ENCODE data around the gene HNRNPA1L2. TPM values are rescaled to one million over a fixed set of nuclear protein-coding genes. Genes with fewer than 3 reads are reported as not detected.

The HNRNPA1L2 gene
- total and polyA plus RNA-seq, 2 experiments from 2014 or later: 3.6 to 9.4 TPM

DNA sequence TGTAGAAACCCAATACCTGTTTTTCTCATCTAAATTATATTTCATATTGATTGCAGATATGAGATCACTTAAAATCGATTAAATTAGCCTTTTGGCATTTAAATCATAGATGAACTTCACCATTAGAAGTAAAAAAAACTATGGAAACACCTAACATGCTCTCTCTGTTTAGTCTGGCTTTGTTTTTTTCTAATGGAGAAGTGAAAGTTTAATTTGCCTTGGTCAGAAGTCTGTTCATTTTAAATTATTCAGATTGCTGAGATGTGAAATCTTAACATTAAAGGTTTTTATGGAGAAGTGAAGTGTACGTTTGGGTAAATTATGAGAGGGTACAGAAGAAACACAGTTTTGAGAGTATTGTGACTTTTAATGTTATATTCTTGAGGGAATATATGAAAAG, 17.1 kb downstream of the HNRNPA1L2 start (continued):
- TF ChIP-seq, protein P1, sequence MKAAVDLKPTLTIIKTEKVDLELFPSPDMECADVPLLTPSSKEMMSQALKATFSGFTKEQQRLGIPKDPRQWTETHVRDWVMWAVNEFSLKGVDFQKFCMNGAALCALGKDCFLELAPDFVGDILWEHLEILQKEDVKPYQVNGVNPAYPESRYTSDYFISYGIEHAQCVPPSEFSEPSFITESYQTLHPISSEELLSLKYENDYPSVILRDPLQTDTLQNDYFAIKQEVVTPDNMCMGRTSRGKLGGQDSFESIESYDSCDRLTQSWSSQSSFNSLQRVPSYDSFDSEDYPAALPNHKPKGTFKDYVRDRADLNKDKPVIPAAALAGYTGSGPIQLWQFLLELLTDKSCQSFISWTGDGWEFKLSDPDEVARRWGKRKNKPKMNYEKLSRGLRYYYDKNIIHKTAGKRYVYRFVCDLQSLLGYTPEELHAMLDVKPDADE (IDR thresholded peaks at IDR 0.05): no peak

DNA sequence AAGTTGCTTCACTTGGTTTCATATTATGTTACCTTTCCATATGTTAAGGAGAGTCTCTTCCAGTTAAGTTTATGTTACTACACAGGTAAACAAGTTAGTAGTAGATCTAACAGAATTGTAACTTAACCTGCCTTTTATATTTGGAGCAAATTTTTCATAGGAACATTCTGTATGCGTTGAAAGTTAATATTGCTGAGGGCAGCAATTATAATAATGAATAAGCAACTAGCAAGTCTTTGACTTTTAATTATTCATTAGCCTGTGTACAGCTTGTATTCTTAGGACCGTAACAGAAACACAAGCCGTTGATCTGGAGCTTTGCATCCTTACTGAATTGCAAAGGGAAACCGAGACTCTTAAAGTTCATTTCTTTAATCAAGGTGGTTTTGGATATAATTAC, 22.0 kb downstream of the HNRNPA1L2 start:
- Mint-ChIP-seq H3K9me3 (no peaks in the 10 kb centered on the region), H3K27me3 (ENCODE audit: insufficient read depth, low read depth, poor library complexity) (no peaks in the 10 kb centered on the region)
- TF ChIP-seq, protein P2, sequence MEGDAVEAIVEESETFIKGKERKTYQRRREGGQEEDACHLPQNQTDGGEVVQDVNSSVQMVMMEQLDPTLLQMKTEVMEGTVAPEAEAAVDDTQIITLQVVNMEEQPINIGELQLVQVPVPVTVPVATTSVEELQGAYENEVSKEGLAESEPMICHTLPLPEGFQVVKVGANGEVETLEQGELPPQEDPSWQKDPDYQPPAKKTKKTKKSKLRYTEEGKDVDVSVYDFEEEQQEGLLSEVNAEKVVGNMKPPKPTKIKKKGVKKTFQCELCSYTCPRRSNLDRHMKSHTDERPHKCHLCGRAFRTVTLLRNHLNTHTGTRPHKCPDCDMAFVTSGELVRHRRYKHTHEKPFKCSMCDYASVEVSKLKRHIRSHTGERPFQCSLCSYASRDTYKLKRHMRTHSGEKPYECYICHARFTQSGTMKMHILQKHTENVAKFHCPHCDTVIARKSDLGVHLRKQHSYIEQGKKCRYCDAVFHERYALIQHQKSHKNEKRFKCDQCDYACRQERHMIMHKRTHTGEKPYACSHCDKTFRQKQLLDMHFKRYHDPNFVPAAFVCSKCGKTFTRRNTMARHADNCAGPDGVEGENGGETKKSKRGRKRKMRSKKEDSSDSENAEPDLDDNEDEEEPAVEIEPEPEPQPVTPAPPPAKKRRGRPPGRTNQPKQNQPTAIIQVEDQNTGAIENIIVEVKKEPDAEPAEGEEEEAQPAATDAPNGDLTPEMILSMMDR (conservative IDR thresholded peaks at IDR 0.05; ENCODE audit: low read depth in 2 of 2): no peak
- no peak for TF ChIP-seq EZH2 (IDR thresholded peaks at IDR 0.05; ENCODE audit: low read depth, unreplicated experiment)
- no peak for TF ChIP-seq POLR2AphosphoS5 (IDR thresholded peaks at IDR 0.05; ENCODE audit: low read depth)
- no peak for TF ChIP-seq CREB1 (CRISPR knock-in tag; IDR thresholded peaks at IDR 0.05; ENCODE audit: low read depth)
- TF ChIP-seq, protein P1 (IDR thresholded peaks at IDR 0.05): no peak
- TF ChIP-seq STAT1 (IDR thresholded peaks at IDR 0.05; ENCODE audit: unreplicated experiment): no peak
- TF ChIP-seq, protein P3, sequence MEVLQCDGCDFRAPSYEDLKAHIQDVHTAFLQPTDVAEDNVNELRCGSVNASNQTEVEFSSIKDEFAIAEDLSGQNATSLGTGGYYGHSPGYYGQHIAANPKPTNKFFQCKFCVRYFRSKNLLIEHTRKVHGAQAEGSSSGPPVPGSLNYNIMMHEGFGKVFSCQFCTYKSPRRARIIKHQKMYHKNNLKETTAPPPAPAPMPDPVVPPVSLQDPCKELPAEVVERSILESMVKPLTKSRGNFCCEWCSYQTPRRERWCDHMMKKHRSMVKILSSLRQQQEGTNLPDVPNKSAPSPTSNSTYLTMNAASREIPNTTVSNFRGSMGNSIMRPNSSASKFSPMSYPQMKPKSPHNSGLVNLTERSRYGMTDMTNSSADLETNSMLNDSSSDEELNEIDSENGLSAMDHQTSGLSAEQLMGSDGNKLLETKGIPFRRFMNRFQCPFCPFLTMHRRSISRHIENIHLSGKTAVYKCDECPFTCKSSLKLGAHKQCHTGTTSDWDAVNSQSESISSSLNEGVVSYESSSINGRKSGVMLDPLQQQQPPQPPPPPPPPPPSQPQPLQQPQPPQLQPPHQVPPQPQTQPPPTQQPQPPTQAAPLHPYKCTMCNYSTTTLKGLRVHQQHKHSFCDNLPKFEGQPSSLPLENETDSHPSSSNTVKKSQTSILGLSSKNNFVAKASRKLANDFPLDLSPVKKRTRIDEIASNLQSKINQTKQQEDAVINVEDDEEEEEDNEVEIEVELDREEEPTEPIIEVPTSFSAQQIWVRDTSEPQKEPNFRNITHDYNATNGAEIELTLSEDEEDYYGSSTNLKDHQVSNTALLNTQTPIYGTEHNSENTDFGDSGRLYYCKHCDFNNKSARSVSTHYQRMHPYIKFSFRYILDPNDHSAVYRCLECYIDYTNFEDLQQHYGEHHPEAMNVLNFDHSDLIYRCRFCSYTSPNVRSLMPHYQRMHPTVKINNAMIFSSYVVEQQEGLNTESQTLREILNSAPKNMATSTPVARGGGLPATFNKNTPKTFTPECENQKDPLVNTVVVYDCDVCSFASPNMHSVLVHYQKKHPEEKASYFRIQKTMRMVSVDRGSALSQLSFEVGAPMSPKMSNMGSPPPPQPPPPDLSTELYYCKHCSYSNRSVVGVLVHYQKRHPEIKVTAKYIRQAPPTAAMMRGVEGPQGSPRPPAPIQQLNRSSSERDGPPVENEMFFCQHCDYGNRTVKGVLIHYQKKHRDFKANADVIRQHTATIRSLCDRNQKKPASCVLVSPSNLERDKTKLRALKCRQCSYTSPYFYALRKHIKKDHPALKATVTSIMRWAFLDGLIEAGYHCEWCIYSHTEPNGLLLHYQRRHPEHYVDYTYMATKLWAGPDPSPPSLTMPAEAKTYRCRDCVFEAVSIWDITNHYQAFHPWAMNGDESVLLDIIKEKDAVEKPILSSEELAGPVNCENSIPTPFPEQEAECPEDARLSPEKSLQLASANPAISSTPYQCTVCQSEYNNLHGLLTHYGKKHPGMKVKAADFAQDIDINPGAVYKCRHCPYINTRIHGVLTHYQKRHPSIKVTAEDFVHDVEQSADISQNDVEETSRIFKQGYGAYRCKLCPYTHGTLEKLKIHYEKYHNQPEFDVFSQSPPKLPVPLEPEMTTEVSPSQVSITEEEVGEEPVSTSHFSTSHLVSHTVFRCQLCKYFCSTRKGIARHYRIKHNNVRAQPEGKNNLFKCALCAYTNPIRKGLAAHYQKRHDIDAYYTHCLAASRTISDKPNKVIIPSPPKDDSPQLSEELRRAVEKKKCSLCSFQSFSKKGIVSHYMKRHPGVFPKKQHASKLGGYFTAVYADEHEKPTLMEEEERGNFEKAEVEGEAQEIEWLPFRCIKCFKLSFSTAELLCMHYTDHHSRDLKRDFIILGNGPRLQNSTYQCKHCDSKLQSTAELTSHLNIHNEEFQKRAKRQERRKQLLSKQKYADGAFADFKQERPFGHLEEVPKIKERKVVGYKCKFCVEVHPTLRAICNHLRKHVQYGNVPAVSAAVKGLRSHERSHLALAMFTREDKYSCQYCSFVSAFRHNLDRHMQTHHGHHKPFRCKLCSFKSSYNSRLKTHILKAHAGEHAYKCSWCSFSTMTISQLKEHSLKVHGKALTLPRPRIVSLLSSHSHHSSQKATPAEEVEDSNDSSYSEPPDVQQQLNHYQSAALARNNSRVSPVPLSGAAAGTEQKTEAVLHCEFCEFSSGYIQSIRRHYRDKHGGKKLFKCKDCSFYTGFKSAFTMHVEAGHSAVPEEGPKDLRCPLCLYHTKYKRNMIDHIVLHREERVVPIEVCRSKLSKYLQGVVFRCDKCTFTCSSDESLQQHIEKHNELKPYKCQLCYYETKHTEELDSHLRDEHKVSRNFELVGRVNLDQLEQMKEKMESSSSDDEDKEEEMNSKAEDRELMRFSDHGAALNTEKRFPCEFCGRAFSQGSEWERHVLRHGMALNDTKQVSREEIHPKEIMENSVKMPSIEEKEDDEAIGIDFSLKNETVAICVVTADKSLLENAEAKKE (CRISPR knock-in tag; IDR thresholded peaks at IDR 0.05): no peak
- TF ChIP-seq ZNF331 (CRISPR knock-in tag; IDR thresholded peaks at IDR 0.05; ENCODE audit: low read depth): no peak
- no peak for TF ChIP-seq EZH2phosphoT487 (IDR thresholded peaks at IDR 0.05; ENCODE audit: unreplicated experiment)
- TF ChIP-seq NANOG (IDR thresholded peaks at IDR 0.05; ENCODE audit: borderline replicate concordance): no peak
- TF ChIP-seq ZNF114 (CRISPR knock-in tag; IDR thresholded peaks at IDR 0.05): no peak
- TF ChIP-seq JUNB (IDR thresholded peaks at IDR 0.05; ENCODE audit: unreplicated experiment): no peak

More for the DNA sequence above, 22.0 kb downstream of the HNRNPA1L2 start:
- ATAC-seq (no peak), DNase-seq (ENCODE audit: low spot score) (no peak)
- no peak overlapping the region for H3K4me2 ChIP-seq
- H3F3A ChIP-seq (replicated peaks; ENCODE audit: low read depth): no peaks in the 10 kb centered on the region
- H3K4me1 ChIP-seq (ENCODE audit: insufficient read depth): no peaks in the 10 kb centered on the region
- H3K79me2 ChIP-seq (replicated peaks; ENCODE audit: insufficient read depth): 0 out of 2 replicates have a peak, but pooled peaks cover 2% of the 10 kb centered on the region
- peaks cover 72% of the 10 kb centered on the region; the same call in 2 of the 3 replicates for H3K36me3 Mint-ChIP-seq (ENCODE audit: low read depth)
- H3K27me3 ChIP-seq (ENCODE audit: insufficient read depth): no peaks in the 10 kb centered on the region
- peaks cover 44% of the 10 kb centered on the region for H3K36me3 ChIP-seq (ENCODE audit: insufficient read depth)
- no peak overlapping the region for H3K4me3 Mint-ChIP-seq
- H2AFZ ChIP-seq: no peak overlapping the region
- no peak overlapping the region for H3K27ac ChIP-seq (ENCODE audit: low read depth)
- no peak overlapping the region for H3K4me3 ChIP-seq
- H3K4me1 Mint-ChIP-seq: peaks cover 2% of the 10 kb centered on the region; the same call in 2 of the 3 replicates
- H4K20me1 ChIP-seq (replicated peaks; ENCODE audit: insufficient read depth): no peaks in the 10 kb centered on the region
- no peaks in the 10 kb centered on the region for H3K9me2 ChIP-seq (ENCODE audit: insufficient read depth)
- H3K27ac Mint-ChIP-seq: no peak overlapping the region

All from GM23338 (cell line).